ENCODE data around the gene STAC3.

Gene STAC3

GRCh38 chr12:57232156-57232756 is 18.7 kb downstream of the STAC3 start:
- peaks cover 23% of the 10 kb centered on the region for H3K36me3 ChIP-seq (ENCODE audit: low read length)

GRCh38 chr12:57231276-57232021 is 19.5 kb downstream of the STAC3 start:
- H3K27ac ChIP-seq (ENCODE audit: low read depth, low read length) = no peak overlapping the region
- H3K9me2 ChIP-seq (replicated peaks; ENCODE audit: insufficient read depth, low read length) = no peaks in the 10 kb centered on the region
- H3K9me3 ChIP-seq (ENCODE audit: insufficient read depth, low read length) = no peaks in the 10 kb centered on the region
- no peak for TF ChIP-seq CTCF (IDR thresholded peaks at IDR 0.05; ENCODE audit: insufficient read depth, low read length, poor library complexity, severe bottlenecking)
- no peak for TF ChIP-seq EZH2phosphoT487 (conservative IDR thresholded peaks at IDR 0.05; ENCODE audit: low read length)
- H3K4me3 ChIP-seq (ENCODE audit: insufficient read depth, low read length, poor library complexity, severe bottlenecking) = peak overlapping the region; percentile 62
- no peaks in the 10 kb centered on the region; the same call in 1 of the 2 replicates for H4K20me1 ChIP-seq (ENCODE audit: low read depth, low read length)
- H2AFZ ChIP-seq (ENCODE audit: low read depth, low read length, severe bottlenecking) = no peak overlapping the region
- peak overlapping the region; percentile 89 for H3K9ac ChIP-seq (ENCODE audit: low read length)
- peaks cover 17% of the 10 kb centered on the region for H3F3A ChIP-seq (ENCODE audit: insufficient read depth)
- peak overlapping the region; percentile 89 for H3K4me2 ChIP-seq (ENCODE audit: low read depth, low read length, poor library complexity, severe bottlenecking)
- H3K27me3 ChIP-seq (ENCODE audit: low read length) = no peaks in the 10 kb centered on the region
- peaks cover 30% of the 10 kb centered on the region for H3K79me2 ChIP-seq (ENCODE audit: insufficient read depth, low read length)
- H3K36me3 ChIP-seq (ENCODE audit: low read length) = peaks cover 23% of the 10 kb centered on the region

More at GRCh38 chr12:57232156-57232756, 18.7 kb downstream of the STAC3 start:
- Histone ChIP-seq H2AFZ (ENCODE audit: low read depth, low read length, severe bottlenecking) (no peak overlapping the region), H3K27ac (ENCODE audit: low read depth, low read length) (no peak overlapping the region), H3K9me2 (replicated peaks; ENCODE audit: insufficient read depth, low read length) (no peaks in the 10 kb centered on the region), H3F3A (ENCODE audit: insufficient read depth) (peaks cover 17% of the 10 kb centered on the region), H3K4me2 (ENCODE audit: low read depth, low read length, poor library complexity, severe bottlenecking) (no peak overlapping the region), H3K9me3 (ENCODE audit: insufficient read depth, low read length) (no peaks in the 10 kb centered on the region), H3K79me2 (ENCODE audit: insufficient read depth, low read length) (peaks cover 30% of the 10 kb centered on the region), H3K27me3 (ENCODE audit: low read length) (no peaks in the 10 kb centered on the region), H4K20me1 (ENCODE audit: low read depth, low read length) (no peaks in the 10 kb centered on the region; the same call in 1 of the 2 replicates), H3K9ac (ENCODE audit: low read length) (no peak overlapping the region), H3K4me3 (ENCODE audit: insufficient read depth, low read length, poor library complexity, severe bottlenecking) (no peak overlapping the region)
- TF ChIP-seq EZH2phosphoT487 (conservative IDR thresholded peaks at IDR 0.05; ENCODE audit: low read length) (no peak), CTCF (IDR thresholded peaks at IDR 0.05; ENCODE audit: insufficient read depth, low read length, poor library complexity, severe bottlenecking) (no peak)

GRCh38 chr12:57230381-57231155 is 20.4 kb downstream of the STAC3 start:
- H4K20me1 ChIP-seq (ENCODE audit: low read depth, low read length) = no peaks in the 10 kb centered on the region; the same call in 1 of the 2 replicates
- TF ChIP-seq EZH2phosphoT487 (conservative IDR thresholded peaks at IDR 0.05; ENCODE audit: low read length) (no peak), CTCF (IDR thresholded peaks at IDR 0.05; ENCODE audit: insufficient read depth, low read length, poor library complexity, severe bottlenecking) (no peak)
- no peaks in the 10 kb centered on the region for H3K27me3 ChIP-seq (ENCODE audit: low read length)
- peak overlapping the region; percentile 89 for H3K4me2 ChIP-seq (ENCODE audit: low read depth, low read length, poor library complexity, severe bottlenecking)
- H3K79me2 ChIP-seq (ENCODE audit: insufficient read depth, low read length) = peaks cover 30% of the 10 kb centered on the region
- H3K9me3 ChIP-seq (ENCODE audit: insufficient read depth, low read length) = no peaks in the 10 kb centered on the region
- peaks cover 25% of the 10 kb centered on the region for H3F3A ChIP-seq (ENCODE audit: insufficient read depth)
- peak overlapping the region; percentile 89 for H3K9ac ChIP-seq (ENCODE audit: low read length)
- H3K4me3 ChIP-seq (ENCODE audit: insufficient read depth, low read length, poor library complexity, severe bottlenecking) = peak overlapping the region; percentile 62
- H3K9me2 ChIP-seq (replicated peaks; ENCODE audit: insufficient read depth, low read length) = no peaks in the 10 kb centered on the region
- peak overlapping the region; percentile 72 for H3K27ac ChIP-seq (ENCODE audit: low read depth, low read length)
- H2AFZ ChIP-seq (ENCODE audit: low read depth, low read length, severe bottlenecking) = no peak overlapping the region
- peaks cover 23% of the 10 kb centered on the region for H3K36me3 ChIP-seq (ENCODE audit: low read length)

Measured in SU-DHL-6 (cell line).